ENCODE results near the gene STAM.

Gene STAM

GRCh38 chr10:17683541-17683940, 39.6 kb downstream of the STAM start:
- Histone ChIP-seq H3K9ac (ENCODE audit: low read length) (no peak overlapping the region), H3K4me1 (ENCODE audit: low read length) (peaks cover 24% of the 10 kb centered on the region), H3K79me2 (ENCODE audit: low read length) (peaks cover 34% of the 10 kb centered on the region), H3K9me3 (ENCODE audit: insufficient read depth, low read length) (no peaks in the 10 kb centered on the region), H3K27me3 (ENCODE audit: low read depth, low read length) (no peaks in the 10 kb centered on the region), H3K4me2 (ENCODE audit: low read length) (no peak overlapping the region), H2AFZ (ENCODE audit: low read depth, low read length) (no peak overlapping the region), H3K36me3 (replicated peaks; ENCODE audit: low read depth, low read length) (no peaks in the 10 kb centered on the region), H3K4me3 (ENCODE audit: low read length) (no peak overlapping the region), H3K27ac (ENCODE audit: low read length) (no peak overlapping the region), H4K20me1 (ENCODE audit: insufficient read depth, low read length) (no peaks in the 10 kb centered on the region)
- TF ChIP-seq CTCF (IDR thresholded peaks at IDR 0.05; ENCODE audit: low read depth, low read length), result no peak
- TF ChIP-seq EZH2phosphoT487 (IDR thresholded peaks at IDR 0.05; ENCODE audit: low read depth), result no peak

GRCh38 chr10:17684537-17684936, 40.6 kb downstream of the STAM start:
- Histone ChIP-seq H3K4me3 (ENCODE audit: low read length) (peak overlapping the region; percentile 57), H3K36me3 (replicated peaks; ENCODE audit: low read depth, low read length) (no peaks in the 10 kb centered on the region), H3K27me3 (ENCODE audit: low read depth, low read length) (no peaks in the 10 kb centered on the region), H4K20me1 (ENCODE audit: insufficient read depth, low read length) (no peaks in the 10 kb centered on the region), H3K4me2 (ENCODE audit: low read length) (peak overlapping the region; percentile 75), H3K4me1 (ENCODE audit: low read length) (peaks cover 24% of the 10 kb centered on the region), H3K79me2 (ENCODE audit: low read length) (peaks cover 29% of the 10 kb centered on the region), H2AFZ (ENCODE audit: low read depth, low read length) (no peak overlapping the region), H3K9ac (ENCODE audit: low read length) (peak overlapping the region; percentile 35; the same call in 1 of the 2 replicates), H3K27ac (ENCODE audit: low read length) (peak overlapping the region; percentile 52; the same call in 1 of the 2 replicates), H3K9me3 (ENCODE audit: insufficient read depth, low read length) (no peaks in the 10 kb centered on the region)
- no peak for TF ChIP-seq EZH2phosphoT487 (IDR thresholded peaks at IDR 0.05; ENCODE audit: low read depth)
- no peak for TF ChIP-seq CTCF (IDR thresholded peaks at IDR 0.05; ENCODE audit: low read depth, low read length)

- Histone ChIP-seq H3K79me2 (ENCODE audit: low read length) (peaks cover 29% of the 10 kb centered on the region), H3K4me1 (ENCODE audit: low read length) (peaks cover 24% of the 10 kb centered on the region), H3K9ac (ENCODE audit: low read length) (peak overlapping the region; percentile 45; the same call in 1 of the 2 replicates), H3K36me3 (replicated peaks; ENCODE audit: low read depth, low read length) (no peaks in the 10 kb centered on the region), H4K20me1 (ENCODE audit: insufficient read depth, low read length) (no peaks in the 10 kb centered on the region), H3K27ac (ENCODE audit: low read length) (peak overlapping the region; percentile 52), H3K9me3 (ENCODE audit: insufficient read depth, low read length) (no peaks in the 10 kb centered on the region), H2AFZ (ENCODE audit: low read depth, low read length) (no peak overlapping the region), H3K4me3 (ENCODE audit: low read length) (peak overlapping the region; percentile 57), H3K4me2 (ENCODE audit: low read length) (peak overlapping the region; percentile 75), H3K27me3 (ENCODE audit: low read depth, low read length) (no peaks in the 10 kb centered on the region)
- TF ChIP-seq CTCF (IDR thresholded peaks at IDR 0.05; ENCODE audit: low read depth, low read length) (no peak), EZH2phosphoT487 (IDR thresholded peaks at IDR 0.05; ENCODE audit: low read depth) (no peak)
Measured at GRCh38 chr10:17685233-17685840, 41.4 kb downstream of the STAM start.

GRCh38 chr10:17687117-17687831, 43.3 kb downstream of the STAM start:
- TF ChIP-seq EZH2phosphoT487 (IDR thresholded peaks at IDR 0.05; ENCODE audit: low read depth) (no peak), CTCF (IDR thresholded peaks at IDR 0.05; ENCODE audit: low read depth, low read length) (no peak)
- no peak overlapping the region for H3K4me2 ChIP-seq (ENCODE audit: low read length)
- H3K36me3 ChIP-seq (replicated peaks; ENCODE audit: low read depth, low read length), result no peaks in the 10 kb centered on the region
- H3K9me3 ChIP-seq (ENCODE audit: insufficient read depth, low read length), result no peaks in the 10 kb centered on the region
- peaks cover 24% of the 10 kb centered on the region for H3K4me1 ChIP-seq (ENCODE audit: low read length)
- H3K27me3 ChIP-seq (ENCODE audit: low read depth, low read length), result no peaks in the 10 kb centered on the region
- no peak overlapping the region for H3K4me3 ChIP-seq (ENCODE audit: low read length)
- H4K20me1 ChIP-seq (ENCODE audit: insufficient read depth, low read length), result no peaks in the 10 kb centered on the region
- no peak overlapping the region for H3K27ac ChIP-seq (ENCODE audit: low read length)
- H3K9ac ChIP-seq (ENCODE audit: low read length), result no peak overlapping the region
- peaks cover 25% of the 10 kb centered on the region for H3K79me2 ChIP-seq (ENCODE audit: low read length)
- H2AFZ ChIP-seq (ENCODE audit: low read depth, low read length), result no peak overlapping the region

Measured in OCI-LY3 (cell line).